HG02943 (cell line): Measurements from ENCODE around the gene GUK1.

Source experiments
- ATAC-seq: cut with Tn5 transposase; IDR thresholded peaks from one replicate; pipeline ENCODE4 v1.9.1; 2021; ENCODE audit warnings: mild to moderate bottlenecking, low read depth, moderate library complexity; ENCODE audit not compliant: unreplicated experiment

The GUK1 gene

GRCh38 chr1:228139931-228140723 lies at the start of gene GUK1:
GUK1 (plus strand) TSS chr1:228140279; CDS start chr1:228140303, 24 bp downstream.
- peak; percentile 90 for ATAC-seq

- ATAC-seq = no peak
Measured at GRCh38 chr1:228090613-228091081, 49.4 kb upstream of the GUK1 start.

- no peak for ATAC-seq
Measured at GRCh38 chr1:228091084-228091483, 49.0 kb upstream of the GUK1 start.

- ATAC-seq = no peak
Measured at GRCh38 chr1:228092342-228093049, 47.6 kb upstream of the GUK1 start.

GRCh38 chr1:228093050-228093906 lies 46.8 kb upstream of the GUK1 start:
- ATAC-seq = no peak

- no peak for ATAC-seq
Measured at GRCh38 chr1:228094432-228095016, 45.6 kb upstream of the GUK1 start.

GRCh38 chr1:228095161-228095560 lies 44.9 kb upstream of the GUK1 start:
- ATAC-seq = no peak

GRCh38 chr1:228095938-228096337 lies 44.1 kb upstream of the GUK1 start:
- no peak for ATAC-seq

- no peak for ATAC-seq
Measured at GRCh38 chr1:228096416-228097332, 43.4 kb upstream of the GUK1 start.

GRCh38 chr1:228097333-228098081 lies 42.6 kb upstream of the GUK1 start:
- ATAC-seq = no peak

GRCh38 chr1:228098323-228098931 lies 41.7 kb upstream of the GUK1 start:
- ATAC-seq = no peak

GRCh38 chr1:228099331-228099732 lies 40.7 kb upstream of the GUK1 start:
- ATAC-seq = no peak

- no peak for ATAC-seq
Measured at GRCh38 chr1:228100822-228101613, 39.1 kb upstream of the GUK1 start.

GRCh38 chr1:228101614-228101993 lies 38.5 kb upstream of the GUK1 start:
- ATAC-seq = no peak

- peak; percentile 13 for ATAC-seq
Measured at GRCh38 chr1:228101994-228102790, 37.9 kb upstream of the GUK1 start.

GRCh38 chr1:228102791-228103620 lies 37.1 kb upstream of the GUK1 start, which contains the start of gene C1orf35:
C1orf35 (minus strand) TSS chr1:228103325; CDS start chr1:228103227, 98 bp downstream.
- ATAC-seq = peak; percentile 67
